HepG2 (cell line): ENCODE results near the gene ZCCHC3. TPM values are rescaled to one million over a fixed set of nuclear protein-coding genes. Genes with fewer than 3 reads are reported as not detected.
A peak's percentile ranks its signal among the peaks of the same experiment; 100 is the strongest.

Source experiments
- BRCA1 ChIP-seq: sonication (generic); formaldehyde crosslinking; IDR thresholded peaks from 2 replicates; pipeline ENCODE4 v1.4.0; 2020; ENCODE audit warnings: missing genetic modification reagents
- CHCHD3 ChIP-seq: sonication (generic); formaldehyde crosslinking; IDR thresholded peaks from 2 replicates; pipeline ENCODE4 v1.8.0; 2022; ENCODE audit warnings: mild to moderate bottlenecking, missing genetic modification reagents, moderate library complexity
- GATAD1 ChIP-seq: IDR thresholded peaks from 2 replicates; pipeline ENCODE4 v1.6.1; 2016; ENCODE audit warnings: missing genetic modification reagents, missing compliant biosample characterization
- HNRNPL ChIP-seq: fragments of 200-400 bp; formaldehyde crosslinking; IDR thresholded peaks from 2 replicates; pipeline ENCODE4 v1.6.1; 2017; ENCODE audit warnings: mild to moderate bottlenecking, low read depth, low read length
- IKZF1 ChIP-seq: fragments of 450-650 bp; IDR thresholded peaks from 2 replicates; pipeline ENCODE4 v1.7.1; 2016
- JARID2 ChIP-seq: sonication (generic); formaldehyde crosslinking; IDR thresholded peaks from 2 replicates; pipeline ENCODE4 v1.8.1; 2023; ENCODE audit warnings: missing genetic modification reagents, inconsistent platforms; ENCODE audit not compliant: insufficient replicate concordance
- MIXL1 ChIP-seq: IDR thresholded peaks from 2 replicates; pipeline ENCODE4 v1.6.1; 2016
- NBN ChIP-seq: fragments of 450-650 bp; conservative IDR thresholded peaks from 2 replicates; pipeline ENCODE4 v1.6.1; 2017
- NCOA2 ChIP-seq: sonication (generic); formaldehyde crosslinking; IDR thresholded peaks from 2 replicates; pipeline ENCODE4 v1.8.0; 2022; ENCODE audit warnings: inconsistent platforms
- ONECUT2 ChIP-seq: sonication (generic); formaldehyde crosslinking; IDR thresholded peaks from 2 replicates; pipeline ENCODE4 v1.4.0; 2020; ENCODE audit warnings: missing genetic modification reagents
- PAF1 ChIP-seq: IDR thresholded peaks from 2 replicates; pipeline ENCODE4 v1.6.1; 2016; ENCODE audit warnings: missing genetic modification reagents, missing compliant biosample characterization
- SSRP1 ChIP-seq: IDR thresholded peaks from 2 replicates; pipeline ENCODE4 v1.6.1; 2016; ENCODE audit warnings: control low read depth
- ZNF30 ChIP-seq: sonication (generic); formaldehyde crosslinking; IDR thresholded peaks from 2 replicates; pipeline ENCODE4 v1.5.0; 2020; ENCODE audit warnings: mild to moderate bottlenecking, missing genetic modification reagents
- ZNF326 ChIP-seq: sonication (generic); formaldehyde crosslinking; IDR thresholded peaks from 2 replicates; pipeline ENCODE4 v1.4.0; 2020; ENCODE audit warnings: missing genetic modification reagents, borderline replicate concordance
- ZNF678 ChIP-seq: sonication (generic); formaldehyde crosslinking; IDR thresholded peaks from 2 replicates; pipeline ENCODE4 v1.4.0; 2020; ENCODE audit warnings: mild to moderate bottlenecking, missing genetic modification reagents
- ZNF75D ChIP-seq: sonication (generic); formaldehyde crosslinking; IDR thresholded peaks from 2 replicates; pipeline ENCODE4 v1.8.1; 2023; ENCODE audit warnings: missing genetic modification reagents, mild to moderate bottlenecking, borderline replicate concordance
- ZNF839 ChIP-seq: sonication (generic); formaldehyde crosslinking; IDR thresholded peaks from 2 replicates; pipeline ENCODE4 v1.4.0; 2020; ENCODE audit warnings: missing genetic modification reagents, mild to moderate bottlenecking, borderline replicate concordance
- ZSCAN21 ChIP-seq: sonication (generic); formaldehyde crosslinking; IDR thresholded peaks from 2 replicates; pipeline ENCODE4 v1.8.0; 2022; ENCODE audit warnings: mild to moderate bottlenecking, missing genetic modification reagents, moderate library complexity, borderline replicate concordance
- polyA plus RNA-seq, 8 experiments: library from polyadenylated mRNA; depleted of rRNA in 3 of 8; stranded (reverse) in 7 of 8; unstranded in 1 of 8; fragments of >200 nt; fragmentation: Illumina TruSeq in 4 of 8; extraction: Trizol in 4 of 8; gene quantifications; 2 replicates each; pipeline versions ENCODE4 v1.2.1 to v1.2.3, GENCODE V29; 2011 to 2016; ENCODE audit warnings: low read depth in 4 of 8, missing spikeins in 1 of 8, mixed read lengths in 1 of 8; ENCODE audit not compliant: insufficient read depth in 1 of 8
- total RNA-seq, 5 experiments: library from RNA; depleted of rRNA; stranded (reverse); fragments of >200 nt; fragmentation: Illumina TruSeq; extraction: Trizol; gene quantifications; 2 replicates each; pipeline ENCODE4 v1.2.3, GENCODE V29; 2016; ENCODE audit warnings: low read depth in 1 of 5
- TF ChIP-seq, protein P1 (sequence below): sonication (generic); formaldehyde crosslinking; IDR thresholded peaks from 2 replicates; pipeline ENCODE4 v1.4.0; 2020; ENCODE audit warnings: missing genetic modification reagents, borderline replicate concordance
- TF ChIP-seq, protein P2 (sequence below): sonication (generic); formaldehyde crosslinking; IDR thresholded peaks from 2 replicates; pipeline ENCODE4 v1.9.0; 2021; ENCODE audit warnings: missing genetic modification reagents, mild to moderate bottlenecking, borderline replicate concordance
- TF ChIP-seq, protein P3 (sequence below): sonication (generic); formaldehyde crosslinking; IDR thresholded peaks from 2 replicates; pipeline ENCODE4 v1.8.0; 2022; ENCODE audit warnings: low read depth, missing genetic modification reagents
- TF ChIP-seq, protein P4 (sequence below): sonication (generic); formaldehyde crosslinking; IDR thresholded peaks from 2 replicates; pipeline ENCODE4 v1.4.0; 2020; ENCODE audit warnings: missing genetic modification reagents, borderline replicate concordance
- TF ChIP-seq, protein P5 (sequence below): sonication (generic); formaldehyde crosslinking; IDR thresholded peaks from 2 replicates; pipeline ENCODE4 v1.4.0; 2020; ENCODE audit warnings: missing genetic modification reagents, low read depth, mild to moderate bottlenecking, borderline replicate concordance

ZCCHC3 gene
- total and polyA plus RNA-seq, 2 of the 13 experiments (the other 11 are each of a cell fraction or from before 2014, with no cell fraction given), result 46.6 to 63.0 TPM

DNA sequence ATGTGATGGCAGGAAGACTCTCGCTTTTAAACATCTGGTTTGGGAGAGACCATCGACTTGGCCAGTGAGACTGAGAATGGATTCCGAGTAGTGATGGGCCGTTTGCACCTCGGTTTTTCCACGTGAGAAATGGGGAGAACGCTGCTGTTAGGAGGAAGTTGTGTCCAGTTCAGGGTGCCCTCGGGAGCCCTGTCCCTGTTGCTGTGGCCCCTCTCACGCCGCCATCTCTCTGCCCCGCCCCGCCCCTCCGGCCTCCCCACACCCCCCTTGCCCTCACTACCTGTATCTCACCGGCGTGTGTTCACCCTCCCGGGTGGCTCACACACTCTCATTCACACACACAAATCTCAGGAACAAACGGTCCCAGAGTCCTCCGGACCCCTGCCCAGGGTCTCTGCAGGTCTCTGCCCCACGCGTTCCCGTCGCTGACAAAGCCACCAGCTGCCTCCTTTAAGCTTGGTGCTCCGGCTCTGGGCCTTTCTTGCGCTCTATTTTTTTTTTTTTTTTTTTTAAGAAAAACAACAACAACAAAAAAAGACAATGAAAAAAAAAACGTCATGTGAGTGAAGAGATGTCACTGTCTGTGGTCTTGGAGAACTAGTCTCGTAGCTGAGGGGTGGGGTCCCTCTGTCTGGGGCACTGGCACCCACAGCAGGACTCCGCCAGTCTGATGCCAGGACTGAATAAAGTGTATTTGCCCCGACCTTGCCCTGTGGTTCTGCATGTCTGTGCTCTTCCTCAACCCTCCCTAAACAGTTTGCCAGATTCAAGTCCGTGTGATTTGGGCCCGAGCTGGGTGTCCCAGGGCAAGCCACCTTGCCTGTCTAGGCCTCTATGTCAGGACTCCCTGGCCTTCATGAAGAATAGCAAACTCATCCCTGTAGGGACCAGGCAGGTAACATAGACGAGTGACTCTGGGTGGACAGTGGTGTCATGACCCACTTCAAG lies 30.9 kb downstream of the ZCCHC3 start (continued):
- TF ChIP-seq, protein P1, sequence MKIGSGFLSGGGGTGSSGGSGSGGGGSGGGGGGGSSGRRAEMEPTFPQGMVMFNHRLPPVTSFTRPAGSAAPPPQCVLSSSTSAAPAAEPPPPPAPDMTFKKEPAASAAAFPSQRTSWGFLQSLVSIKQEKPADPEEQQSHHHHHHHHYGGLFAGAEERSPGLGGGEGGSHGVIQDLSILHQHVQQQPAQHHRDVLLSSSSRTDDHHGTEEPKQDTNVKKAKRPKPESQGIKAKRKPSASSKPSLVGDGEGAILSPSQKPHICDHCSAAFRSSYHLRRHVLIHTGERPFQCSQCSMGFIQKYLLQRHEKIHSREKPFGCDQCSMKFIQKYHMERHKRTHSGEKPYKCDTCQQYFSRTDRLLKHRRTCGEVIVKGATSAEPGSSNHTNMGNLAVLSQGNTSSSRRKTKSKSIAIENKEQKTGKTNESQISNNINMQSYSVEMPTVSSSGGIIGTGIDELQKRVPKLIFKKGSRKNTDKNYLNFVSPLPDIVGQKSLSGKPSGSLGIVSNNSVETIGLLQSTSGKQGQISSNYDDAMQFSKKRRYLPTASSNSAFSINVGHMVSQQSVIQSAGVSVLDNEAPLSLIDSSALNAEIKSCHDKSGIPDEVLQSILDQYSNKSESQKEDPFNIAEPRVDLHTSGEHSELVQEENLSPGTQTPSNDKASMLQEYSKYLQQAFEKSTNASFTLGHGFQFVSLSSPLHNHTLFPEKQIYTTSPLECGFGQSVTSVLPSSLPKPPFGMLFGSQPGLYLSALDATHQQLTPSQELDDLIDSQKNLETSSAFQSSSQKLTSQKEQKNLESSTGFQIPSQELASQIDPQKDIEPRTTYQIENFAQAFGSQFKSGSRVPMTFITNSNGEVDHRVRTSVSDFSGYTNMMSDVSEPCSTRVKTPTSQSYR (CRISPR knock-in tag), result no peak
- no peak for TF ChIP-seq ZNF678 (CRISPR knock-in tag)
- TF ChIP-seq, protein P2, sequence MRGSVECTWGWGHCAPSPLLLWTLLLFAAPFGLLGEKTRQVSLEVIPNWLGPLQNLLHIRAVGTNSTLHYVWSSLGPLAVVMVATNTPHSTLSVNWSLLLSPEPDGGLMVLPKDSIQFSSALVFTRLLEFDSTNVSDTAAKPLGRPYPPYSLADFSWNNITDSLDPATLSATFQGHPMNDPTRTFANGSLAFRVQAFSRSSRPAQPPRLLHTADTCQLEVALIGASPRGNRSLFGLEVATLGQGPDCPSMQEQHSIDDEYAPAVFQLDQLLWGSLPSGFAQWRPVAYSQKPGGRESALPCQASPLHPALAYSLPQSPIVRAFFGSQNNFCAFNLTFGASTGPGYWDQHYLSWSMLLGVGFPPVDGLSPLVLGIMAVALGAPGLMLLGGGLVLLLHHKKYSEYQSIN (CRISPR knock-in tag), result no peak
- TF ChIP-seq PAF1 (CRISPR knock-in tag), result peak; percentile 65; the same call in 1 of the 2 replicates
- no peak for TF ChIP-seq GATAD1 (CRISPR knock-in tag)
- no peak for TF ChIP-seq MIXL1 (CRISPR knock-in tag)
- TF ChIP-seq, protein P3, sequence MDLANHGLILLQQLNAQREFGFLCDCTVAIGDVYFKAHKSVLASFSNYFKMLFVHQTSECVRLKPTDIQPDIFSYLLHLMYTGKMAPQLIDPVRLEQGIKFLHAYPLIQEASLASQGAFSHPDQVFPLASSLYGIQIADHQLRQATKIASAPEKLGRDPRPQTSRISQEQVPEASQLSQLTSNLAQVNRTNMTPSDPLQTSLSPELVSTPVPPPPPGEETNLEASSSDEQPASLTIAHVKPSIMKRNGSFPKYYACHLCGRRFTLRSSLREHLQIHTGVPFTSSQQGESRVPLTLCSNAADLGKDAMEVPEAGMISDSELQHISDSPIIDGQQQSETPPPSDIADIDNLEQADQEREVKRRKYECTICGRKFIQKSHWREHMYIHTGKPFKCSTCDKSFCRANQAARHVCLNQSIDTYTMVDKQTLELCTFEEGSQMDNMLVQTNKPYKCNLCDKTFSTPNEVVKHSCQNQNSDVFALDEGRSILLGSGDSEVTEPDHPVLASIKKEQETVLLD (CRISPR knock-in tag), result no peak
- TF ChIP-seq, protein P4, sequence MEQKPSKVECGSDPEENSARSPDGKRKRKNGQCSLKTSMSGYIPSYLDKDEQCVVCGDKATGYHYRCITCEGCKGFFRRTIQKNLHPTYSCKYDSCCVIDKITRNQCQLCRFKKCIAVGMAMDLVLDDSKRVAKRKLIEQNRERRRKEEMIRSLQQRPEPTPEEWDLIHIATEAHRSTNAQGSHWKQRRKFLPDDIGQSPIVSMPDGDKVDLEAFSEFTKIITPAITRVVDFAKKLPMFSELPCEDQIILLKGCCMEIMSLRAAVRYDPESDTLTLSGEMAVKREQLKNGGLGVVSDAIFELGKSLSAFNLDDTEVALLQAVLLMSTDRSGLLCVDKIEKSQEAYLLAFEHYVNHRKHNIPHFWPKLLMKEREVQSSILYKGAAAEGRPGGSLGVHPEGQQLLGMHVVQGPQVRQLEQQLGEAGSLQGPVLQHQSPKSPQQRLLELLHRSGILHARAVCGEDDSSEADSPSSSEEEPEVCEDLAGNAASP (CRISPR knock-in tag), result no peak
- TF ChIP-seq CHCHD3 (CRISPR knock-in tag), result no peak
- no peak for TF ChIP-seq ONECUT2
- no peak for TF ChIP-seq ZNF75D
- TF ChIP-seq BRCA1 (CRISPR knock-in tag), result 0 out of 2 replicates have a peak, but pooled peaks have one; percentile 2
- 0 out of 2 replicates have a peak, but pooled peaks have one; percentile 4 for TF ChIP-seq ZNF839
- no peak for TF ChIP-seq ZNF30 (CRISPR knock-in tag)
- no peak for TF ChIP-seq IKZF1
- no peak for TF ChIP-seq NCOA2 (CRISPR knock-in tag)
- TF ChIP-seq ZSCAN21 (CRISPR knock-in tag), result 0 out of 2 replicates have a peak, but pooled peaks have one; percentile 8
- no peak for TF ChIP-seq NBN
- TF ChIP-seq JARID2 (CRISPR knock-in tag), result no peak
- TF ChIP-seq, protein P5, sequence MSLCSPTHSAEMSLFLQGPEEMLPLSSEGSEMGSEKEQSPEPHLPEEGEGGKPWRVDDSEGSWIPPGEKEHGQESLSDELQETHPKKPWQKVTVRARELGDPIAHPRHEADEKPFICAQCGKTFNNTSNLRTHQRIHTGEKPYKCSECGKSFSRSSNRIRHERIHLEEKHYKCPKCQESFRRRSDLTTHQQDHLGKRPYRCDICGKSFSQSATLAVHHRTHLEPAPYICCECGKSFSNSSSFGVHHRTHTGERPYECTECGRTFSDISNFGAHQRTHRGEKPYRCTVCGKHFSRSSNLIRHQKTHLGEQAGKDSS (CRISPR knock-in tag), result no peak
- no peak for TF ChIP-seq SSRP1 (CRISPR knock-in tag)
- TF ChIP-seq ZNF326, result no peak
- TF ChIP-seq HNRNPL, result 0 out of 2 replicates have a peak, but pooled peaks have one; percentile 49
